Astrocyte (in vitro differentiated cells and primary cell): ENCODE measurements around the gene FGFR3. TPM values are rescaled to one million over a fixed set of nuclear protein-coding genes. Genes with fewer than 3 reads are reported as not detected.
A peak's percentile ranks its signal among the peaks of the same experiment; 100 is the strongest.

ENCODE experiments used
- DNase-seq: peaks from one replicate; pipeline ENCODE4 v3.0.0-alpha.2; 2010; ENCODE audit warnings: low read depth
- FAIRE-seq: peaks from 2 replicates; lab custom pipeline; 2011; peaks lifted over from hg19 to GRCh38; lab: Jason Lieb, UNC
- H2AFZ ChIP-seq: 2 replicates; pipeline ENCODE4 v1.6.0; 2012; ENCODE audit warnings: low read depth, low read length, inconsistent platforms
- H3K27ac ChIP-seq: 2 replicates; pipeline ENCODE4 v1.5.1; 2011; ENCODE audit warnings: low read depth, low read length, inconsistent platforms
- H3K27me3 ChIP-seq: 2 replicates; pipeline ENCODE4 v1.6.0; 2011; ENCODE audit warnings: low read length, inconsistent platforms; ENCODE audit not compliant: insufficient read depth
- H3K36me3 ChIP-seq: 2 replicates; pipeline ENCODE4 v1.5.1; 2011; ENCODE audit warnings: low read length, inconsistent platforms; ENCODE audit not compliant: insufficient read depth
- H3K4me1 ChIP-seq: 2 replicates; pipeline ENCODE4 v1.5.1; 2011; ENCODE audit warnings: low read length, inconsistent platforms; ENCODE audit not compliant: insufficient read depth
- H3K4me2 ChIP-seq: 2 replicates; pipeline ENCODE4 v1.6.0; 2012; ENCODE audit warnings: low read length, inconsistent platforms
- H3K4me3 ChIP-seq: 2 replicates; pipeline ENCODE4 v1.5.1; 2011; ENCODE audit warnings: low read depth, mild to moderate bottlenecking, low read length, inconsistent platforms; ENCODE audit not compliant: insufficient read depth
- H3K79me2 ChIP-seq: 2 replicates; pipeline ENCODE4 v1.6.0; 2012; ENCODE audit warnings: mild to moderate bottlenecking, low read length, inconsistent platforms; ENCODE audit not compliant: insufficient read depth
- H3K9ac ChIP-seq: 2 replicates; pipeline ENCODE4 v1.6.0; 2012; ENCODE audit warnings: mild to moderate bottlenecking, low read length, inconsistent platforms
- H3K9me3 ChIP-seq: 2 replicates; pipeline ENCODE4 v1.5.1; 2012; ENCODE audit warnings: low read depth, mild to moderate bottlenecking, low read length, inconsistent platforms; ENCODE audit not compliant: insufficient read depth
- H4K20me1 ChIP-seq: 2 replicates; pipeline ENCODE4 v1.6.0; 2012; ENCODE audit warnings: low read length, inconsistent platforms; ENCODE audit not compliant: insufficient read depth
- H3K27ac Mint-ChIP-seq: one replicate; pipeline ENCODE4 v1.8.0; 2021; ENCODE audit warnings: mild to moderate bottlenecking, mixed read lengths; ENCODE audit not compliant: unreplicated experiment
- H3K27me3 Mint-ChIP-seq: one replicate; pipeline ENCODE4 v1.8.0; 2021; ENCODE audit warnings: low read depth, mixed read lengths; ENCODE audit not compliant: unreplicated experiment
- H3K36me3 Mint-ChIP-seq: one replicate; pipeline ENCODE4 v1.8.0; 2021; ENCODE audit warnings: low read depth, mixed read lengths; ENCODE audit not compliant: unreplicated experiment
- H3K4me1 Mint-ChIP-seq: one replicate; pipeline ENCODE4 v1.8.0; 2021; ENCODE audit warnings: low read depth, mixed read lengths; ENCODE audit not compliant: unreplicated experiment
- H3K4me3 Mint-ChIP-seq: one replicate; pipeline ENCODE4 v1.8.0; 2021; ENCODE audit warnings: mild to moderate bottlenecking, moderate library complexity, mixed read lengths; ENCODE audit not compliant: unreplicated experiment
- H3K9me3 Mint-ChIP-seq: one replicate; pipeline ENCODE4 v1.8.0; 2021; ENCODE audit warnings: mild to moderate bottlenecking, mixed read lengths; ENCODE audit not compliant: unreplicated experiment
- CTCF ChIP-seq: IDR thresholded peaks from 2 replicates; pipeline ENCODE4 v1.5.1; 2011; ENCODE audit warnings: low read depth, mild to moderate bottlenecking, inconsistent platforms, low read length, moderate library complexity; ENCODE audit not compliant: insufficient read depth
- EZH2 ChIP-seq: IDR thresholded peaks from 2 replicates; pipeline ENCODE4 v1.6.1; 2012; ENCODE audit warnings: mild to moderate bottlenecking, low read length, inconsistent platforms; ENCODE audit not compliant: insufficient read depth
- total RNA-seq: library from RNA; stranded (reverse); gene quantifications from 2 replicates; pipeline ENCODE4 v1.2.1, GENCODE V29; 2021

FGFR3 gene
- total RNA-seq, 1 donor from 2014 or later, result 3.9 TPM

- Histone ChIP-seq H3K27ac (no peak overlapping the region), H4K20me1 (no peaks in the 10 kb centered on the region), H3K36me3 (no peaks in the 10 kb centered on the region), H3K4me3 (no peak overlapping the region), H3K4me2 (peak overlapping the region; percentile 30), H3K9ac (no peak overlapping the region), H3K4me1 (no peaks in the 10 kb centered on the region), H3K9me3 (no peaks in the 10 kb centered on the region), H3K79me2 (no peaks in the 10 kb centered on the region), H2AFZ (no peak overlapping the region), H3K27me3 (no peaks in the 10 kb centered on the region)
- Mint-ChIP-seq H3K9me3 (no peaks in the 10 kb centered on the region), H3K27ac (no peak overlapping the region), H3K36me3 (no peaks in the 10 kb centered on the region), H3K4me3 (no peak overlapping the region), H3K4me1 (no peaks in the 10 kb centered on the region), H3K27me3 (peaks cover 6% of the 10 kb centered on the region)
- no peak for DNase-seq
- FAIRE-seq, result no peak
- TF ChIP-seq CTCF (no peak), EZH2 (peak; percentile 66)
Observed at GRCh38 chr4:1766106-1767060, 26.7 kb upstream of the FGFR3 start.

- Histone ChIP-seq H3K4me1 (no peaks in the 10 kb centered on the region), H3K36me3 (no peaks in the 10 kb centered on the region), H3K9me3 (no peaks in the 10 kb centered on the region), H3K27ac (no peak overlapping the region), H4K20me1 (no peaks in the 10 kb centered on the region), H3K4me3 (peak overlapping the region; percentile 17), H3K9ac (no peak overlapping the region), H3K79me2 (no peaks in the 10 kb centered on the region), H2AFZ (no peak overlapping the region), H3K4me2 (peak overlapping the region; percentile 77), H3K27me3 (no peaks in the 10 kb centered on the region)
- TF ChIP-seq EZH2, result no peak
- TF ChIP-seq CTCF, result no peak
- no peaks in the 10 kb centered on the region for H3K4me1 Mint-ChIP-seq
- H3K36me3 Mint-ChIP-seq, result no peaks in the 10 kb centered on the region
- peaks cover 6% of the 10 kb centered on the region for H3K27me3 Mint-ChIP-seq
- no peak overlapping the region for H3K27ac Mint-ChIP-seq
- DNase-seq, result no peak
- no peak for FAIRE-seq
- no peaks in the 10 kb centered on the region for H3K9me3 Mint-ChIP-seq
- H3K4me3 Mint-ChIP-seq, result no peak overlapping the region
Observed at GRCh38 chr4:1767061-1767769, 25.9 kb upstream of the FGFR3 start.
